GM15510 (cell line): ENCODE data around the gene DPP6.

Experiments used
- POLR2A ChIP-seq: IDR thresholded peaks from 3 replicates; pipeline ENCODE4 v1.6.1; 2011; ENCODE audit warnings: borderline replicate concordance; ENCODE audit not compliant: insufficient read length; ENCODE audit errors: extremely low read depth

Gene DPP6

GRCh38 chr7:154776350-154776749 lies 724.2 kb downstream of the DPP6 start:
- TF ChIP-seq POLR2A = no peak

- no peak for TF ChIP-seq POLR2A
Measured at GRCh38 chr7:154777023-154777422, 724.8 kb downstream of the DPP6 start.

GRCh38 chr7:154777489-154777888 lies 725.3 kb downstream of the DPP6 start:
- no peak for TF ChIP-seq POLR2A

- TF ChIP-seq POLR2A = no peak
Measured at GRCh38 chr7:154777908-154778307, 725.7 kb downstream of the DPP6 start.

- no peak for TF ChIP-seq POLR2A
Measured at GRCh38 chr7:154781369-154782303, 729.4 kb downstream of the DPP6 start.

GRCh38 chr7:154783281-154783909 lies 731.2 kb downstream of the DPP6 start:
- TF ChIP-seq POLR2A = no peak

GRCh38 chr7:154785898-154786297 lies 733.7 kb downstream of the DPP6 start:
- no peak for TF ChIP-seq POLR2A

GRCh38 chr7:154789404-154789803 lies 737.2 kb downstream of the DPP6 start:
- no peak for TF ChIP-seq POLR2A

GRCh38 chr7:154791611-154792010 lies 739.4 kb downstream of the DPP6 start:
- TF ChIP-seq POLR2A = no peak

GRCh38 chr7:154792436-154793055 lies 740.3 kb downstream of the DPP6 start:
- TF ChIP-seq POLR2A = no peak

- no peak for TF ChIP-seq POLR2A
Measured at GRCh38 chr7:154794147-154794780, 742.1 kb downstream of the DPP6 start.

GRCh38 chr7:154795014-154795413 lies 742.8 kb downstream of the DPP6 start:
- TF ChIP-seq POLR2A = no peak

GRCh38 chr7:154795437-154795836 lies 743.2 kb downstream of the DPP6 start:
- no peak for TF ChIP-seq POLR2A

- no peak for TF ChIP-seq POLR2A
Measured at GRCh38 chr7:154804449-154804848, 752.3 kb downstream of the DPP6 start.

- no peak for TF ChIP-seq POLR2A
Measured at GRCh38 chr7:154812027-154812426, 759.8 kb downstream of the DPP6 start.
